AG04450 (cell line): ENCODE data around the gene MOGAT3. TPM values are rescaled to one million over a fixed set of nuclear protein-coding genes. Genes with fewer than 3 reads are reported as not detected.

Experiments
- CTCF ChIA-PET: fragments of 300-600, 350-600 bp; formaldehyde crosslinking; extraction: SDS; loops from one replicate; lab custom pipeline; 2022; ENCODE audit warnings: antibody characterized with exemption, inconsistent platforms; lab: Charles Lee
- POLR2A ChIA-PET: fragments of 350-600 bp; formaldehyde crosslinking; extraction: SDS; loops from one replicate; lab custom pipeline; 2021; ENCODE audit warnings: antibody characterized with exemption, inconsistent platforms; lab: Yijun Ruan, JAX
- DNase-seq: peaks from one replicate; pipeline ENCODE4 v3.0.0-alpha.2; 2011; ENCODE audit warnings: low read depth, low spot score
- H3K27ac ChIP-seq: one replicate; pipeline ENCODE4 v1.5.1; 2012; ENCODE audit warnings: low read depth, low read length, control low read depth
- H3K27me3 ChIP-seq: one replicate; pipeline ENCODE4 v1.6.0; 2012; ENCODE audit warnings: low read length; ENCODE audit not compliant: control insufficient read depth, insufficient read depth
- H3K4me3 ChIP-seq: 2 replicates; pipeline ENCODE4 v1.5.1; 2011; ENCODE audit warnings: mild to moderate bottlenecking, low read depth, low read length, control low read depth
- H3K9me3 ChIP-seq: 2 replicates; pipeline ENCODE4 v1.5.1; 2012; ENCODE audit warnings: low read length; ENCODE audit not compliant: control insufficient read depth, insufficient read depth
- CTCF ChIP-seq: IDR thresholded peaks from 2 replicates; pipeline ENCODE4 v1.5.1; 2011; ENCODE audit warnings: low read depth, low read length, control low read depth, inconsistent platforms
- polyA plus RNA-seq: library from polyadenylated mRNA; depleted of rRNA; stranded (reverse); fragments of >200 nt; gene quantifications from 2 replicates; pipeline ENCODE4 v1.2.3, GENCODE V29; 2011

The MOGAT3 gene
- polyA plus RNA-seq, 1 experiment: not detected

GRCh38 chr7:101168412-101169049 lies 32.3 kb downstream of the MOGAT3 start:
- ChIA-PET CTCF (interaction anchor here (0.7 to 1.4 kb wide), 2 partner anchors 24 to 74 kb away, joined by 3 to 5 read pairs; no protein-coding TSS in a partner anchor), POLR2A (interaction anchor here (0.8 kb wide), 1 partner anchor 49 kb away, joined by 3 read pairs; the partner anchor contains the start of genes PLOD3 and ZNHIT1)
- H3K4me3 ChIP-seq: no peak overlapping the region
- no peak for DNase-seq
- H3K9me3 ChIP-seq: no peaks in the 10 kb centered on the region; the same call in 1 of the 2 replicates
- H3K27me3 ChIP-seq: peaks cover 35% of the 10 kb centered on the region
- H3K27ac ChIP-seq: no peak overlapping the region
- no peak for TF ChIP-seq CTCF

GRCh38 chr7:101167645-101168411 lies 33.0 kb downstream of the MOGAT3 start:
- Histone ChIP-seq H3K27ac (no peak overlapping the region), H3K9me3 (no peaks in the 10 kb centered on the region; the same call in 1 of the 2 replicates), H3K27me3 (peaks cover 33% of the 10 kb centered on the region), H3K4me3 (no peak overlapping the region; the same call in 1 of the 2 replicates)
- TF ChIP-seq CTCF: no peak
- POLR2A ChIA-PET: interaction anchor here (0.8 kb wide), 1 partner anchor 50 kb away, joined by 3 read pairs; the partner anchor contains the start of genes PLOD3 and ZNHIT1
- DNase-seq: no peak
- CTCF ChIA-PET: interaction anchor here (0.7 to 1.4 kb wide), 2 partner anchors 23 to 73 kb away, joined by 3 to 5 read pairs; no protein-coding TSS in a partner anchor

- CTCF ChIA-PET: interaction anchor here (0.9 kb wide), 1 partner anchor 10 kb away, joined by 3 read pairs; no protein-coding TSS in a partner anchor
- H3K27me3 ChIP-seq: peaks cover 26% of the 10 kb centered on the region
- TF ChIP-seq CTCF: no peak
- peak overlapping the region; percentile 31 for H3K27ac ChIP-seq
- H3K4me3 ChIP-seq: peak overlapping the region; percentile 36
- no peak for DNase-seq
- POLR2A ChIA-PET: no interaction called here
- H3K9me3 ChIP-seq: no peaks in the 10 kb centered on the region; the same call in 1 of the 2 replicates
Observed at GRCh38 chr7:101166909-101167644, 33.8 kb downstream of the MOGAT3 start.

- Histone ChIP-seq H3K27ac (no peak overlapping the region), H3K27me3 (peaks cover 21% of the 10 kb centered on the region), H3K9me3 (no peaks in the 10 kb centered on the region; the same call in 1 of the 2 replicates), H3K4me3 (peak overlapping the region; percentile 36)
- no peak for DNase-seq
- no peak for TF ChIP-seq CTCF
- CTCF ChIA-PET: interaction anchor here (0.9 kb wide), 1 partner anchor 10 kb away, joined by 3 read pairs; no protein-coding TSS in a partner anchor
- POLR2A ChIA-PET: no interaction called here
Observed at GRCh38 chr7:101166648-101166908, 34.3 kb downstream of the MOGAT3 start.
